K562 (cell line): Measurements from ENCODE around the gene SYT6. TPM values are rescaled to one million over a fixed set of nuclear protein-coding genes. Genes with fewer than 3 reads are reported as not detected.

Experiments used
- ATAC-seq: fragments of 200-7000 bp; cut with Tn5 transposase; 3 replicates; pipeline ENCODE4 v1.9.1; 2020; ENCODE audit warnings: moderate library complexity
- BruUV-seq: library from RNA; stranded (reverse); fragments of 400-500 nt; replicated peaks from 2 replicates; lab custom pipeline; 2021; lab: Mats Ljungman, UMichigan
- CTCF ChIA-PET: fragments of 300-600 bp; formaldehyde crosslinking; extraction: SDS; loops from one replicate; lab custom pipeline; 2021; ENCODE audit warnings: low intra/inter-chr PET ratio; lab: Yijun Ruan, JAX
- POLR2A ChIA-PET: fragments of 300-600, 350-650 bp; sonication (Branson Sonifier 250); formaldehyde crosslinking; extraction: SDS; loops from one replicate; lab custom pipeline; 2021; ENCODE audit warnings: antibody characterized with exemption, inconsistent platforms; lab: Yijun Ruan, JAX
- DNase-seq, 4 experiments: peaks; one replicate each; pipeline versions ENCODE4 v3.0.0 to v3.0.0-alpha.2; 2011 to 2018; ENCODE audit warnings: low spot score in 3 of 4, mixed read lengths in 3 of 4; ENCODE audit errors: extremely low read depth in 1 of 4
- FAIRE-seq: peaks from 2 replicates; lab custom pipeline; 2011; peaks lifted over from hg19 to GRCh38; lab: Jason Lieb, UNC
- H2AFZ ChIP-seq: 2 replicates; pipeline ENCODE4 v1.6.0; 2011; ENCODE audit warnings: low read depth, low read length, control low read depth, inconsistent platforms
- H3K27ac ChIP-seq: fragments of 200-600 bp; 3 replicates; pipeline ENCODE4 v1.8.0; 2011; ENCODE audit warnings: low read depth, mild to moderate bottlenecking, control low read depth, inconsistent platforms, low read length, moderate library complexity, mixed read lengths; ENCODE audit errors: extremely low read depth
- H3K27me3 ChIP-seq, 2 experiments: fragments of 300-600 bp in 1 of 2; 2 replicates in 1 of 2; 3 replicates in 1 of 2; pipeline versions ENCODE4 v1.6.0 to v1.8.0; 2011; ENCODE audit warnings: inconsistent platforms in 2 of 2, low read length in 2 of 2, mild to moderate bottlenecking in 1 of 2, mixed read lengths in 1 of 2, moderate library complexity in 1 of 2; ENCODE audit not compliant: control insufficient read depth in 2 of 2, insufficient read depth in 2 of 2
- H3K36me3 ChIP-seq: fragments of 300-600 bp; 3 replicates; pipeline ENCODE4 v1.8.0; 2011; ENCODE audit warnings: mild to moderate bottlenecking, low read length, inconsistent platforms; ENCODE audit not compliant: control insufficient read depth, insufficient read depth
- H3K4me1 ChIP-seq, 2 experiments: fragments of 200-600 bp in 1 of 2; replicated peaks in 1 of 2; 2 replicates in 1 of 2; 3 replicates in 1 of 2; pipeline versions ENCODE4 v1.5.1 to v1.8.0; 2011; ENCODE audit warnings: inconsistent platforms in 2 of 2, low read length in 2 of 2, mild to moderate bottlenecking in 1 of 2, mixed read lengths in 1 of 2, moderate library complexity in 1 of 2; ENCODE audit not compliant: control insufficient read depth in 2 of 2, insufficient read depth in 2 of 2
- H3K4me2 ChIP-seq: 2 replicates; pipeline ENCODE4 v1.6.1; 2011; ENCODE audit warnings: low read length, control low read depth, inconsistent platforms, mixed read lengths; ENCODE audit not compliant: insufficient read depth
- H3K4me3 ChIP-seq: fragments of 200-600 bp; sonication (generic), shearing (Covaris generic); 2 replicates; pipeline ENCODE4 v1.5.1; 2016; ENCODE audit warnings: control low read depth, inconsistent platforms
- H3K79me2 ChIP-seq: fragments of 200-600 bp; 3 replicates; pipeline ENCODE4 v1.8.0; 2011; ENCODE audit warnings: low read length, inconsistent platforms; ENCODE audit not compliant: control insufficient read depth, insufficient read depth
- H3K9ac ChIP-seq, 2 experiments: 2 replicates each; pipeline versions ENCODE4 v1.6.0 to v1.6.1; 2011; ENCODE audit warnings: low read depth in 2 of 2, low read length in 2 of 2, control low read depth in 1 of 2, inconsistent platforms in 1 of 2, mild to moderate bottlenecking in 1 of 2, mixed read lengths in 1 of 2; ENCODE audit not compliant: insufficient read depth in 1 of 2
- H3K9me1 ChIP-seq: one replicate; pipeline ENCODE4 v1.6.0; 2011; ENCODE audit warnings: inconsistent platforms, mild to moderate bottlenecking, low read length, moderate library complexity; ENCODE audit not compliant: control insufficient read depth, insufficient read depth
- H3K9me3 ChIP-seq: replicated peaks from 2 replicates; pipeline ENCODE4 v1.5.1; 2011; ENCODE audit warnings: low read depth, low read length, inconsistent platforms; ENCODE audit not compliant: control insufficient read depth, insufficient read depth
- H4K20me1 ChIP-seq: replicated peaks from 2 replicates; pipeline ENCODE4 v1.6.1; 2011; ENCODE audit warnings: low read length, inconsistent platforms, mixed read lengths; ENCODE audit not compliant: control insufficient read depth, insufficient read depth
- BRD9 ChIP-seq: fragments of 450-650 bp; IDR thresholded peaks from 2 replicates; pipeline ENCODE4 v1.6.1; 2018; ENCODE audit warnings: low read depth; ENCODE audit not compliant: partially characterized antibody
- C11orf30 ChIP-seq: fragments of 450-650 bp; IDR thresholded peaks from 2 replicates; pipeline ENCODE4 v1.6.1; 2016; ENCODE audit warnings: low read depth, mild to moderate bottlenecking
- FOXP1 ChIP-seq: sonication (generic); formaldehyde crosslinking; IDR thresholded peaks from 2 replicates; pipeline ENCODE4 v1.8.0; 2022; ENCODE audit warnings: mild to moderate bottlenecking, missing genetic modification reagents
- GATA2 ChIP-seq: sonication (generic); formaldehyde crosslinking; IDR thresholded peaks from 2 replicates; pipeline ENCODE4 v1.4.0; 2020; ENCODE audit warnings: mild to moderate bottlenecking, missing genetic modification reagents
- GTF2E2 ChIP-seq: fragments of 200-800 bp; sonication (Bioruptor generic); IDR thresholded peaks from 2 replicates; pipeline ENCODE4 v1.6.1; 2016; ENCODE audit warnings: missing genetic modification characterization, missing compliant biosample characterization
- IRF2 ChIP-seq: sonication (generic); formaldehyde crosslinking; IDR thresholded peaks from 2 replicates; pipeline ENCODE4 v1.8.1; 2022; ENCODE audit warnings: mild to moderate bottlenecking, missing genetic modification reagents
- KLF13 ChIP-seq: fragments of 450-650 bp; IDR thresholded peaks from 2 replicates; pipeline ENCODE4 v1.6.1; 2016; ENCODE audit warnings: missing genetic modification characterization, low read depth, mild to moderate bottlenecking, missing compliant biosample characterization, moderate library complexity, borderline replicate concordance
- NRF1 ChIP-seq, 2 experiments: fragments of 450-650 bp; IDR thresholded peaks in 1 of 2; conservative IDR thresholded peaks in 1 of 2; 2 replicates each; pipeline ENCODE4 v1.6.1; 2014; ENCODE audit warnings: mild to moderate bottlenecking in 2 of 2
- PHB ChIP-seq: fragments of 250-450 bp; sonication (Bioruptor Pico); IDR thresholded peaks from 2 replicates; pipeline ENCODE4 v1.5.0; 2021
- POU5F1 ChIP-seq: fragments of 150-350 bp; IDR thresholded peaks from 2 replicates; pipeline ENCODE4 v1.6.1; 2014; ENCODE audit warnings: borderline replicate concordance, low read length, low read depth, mild to moderate bottlenecking; ENCODE audit not compliant: partially characterized antibody
- PRPF4 ChIP-seq: fragments of 200-400 bp; formaldehyde crosslinking; IDR thresholded peaks from one replicate; pipeline ENCODE4 v1.6.1; 2017; ENCODE audit warnings: low read length, low read depth, mild to moderate bottlenecking; ENCODE audit not compliant: insufficient read depth, poor library complexity, severe bottlenecking
- SLC30A9 ChIP-seq: fragments of 250-450 bp; sonication (Bioruptor Pico); IDR thresholded peaks from 2 replicates; pipeline ENCODE4 v1.8.0; 2022; ENCODE audit warnings: mild to moderate bottlenecking, moderate library complexity
- SRSF9 ChIP-seq: fragments of 200-400 bp; formaldehyde crosslinking; IDR thresholded peaks from 2 replicates; pipeline ENCODE4 v1.6.1; 2017; ENCODE audit warnings: low read depth, low read length, borderline replicate concordance
- ZNF253 ChIP-seq: fragments of 250-450 bp; sonication (Bioruptor Pico); conservative IDR thresholded peaks from 2 replicates; pipeline ENCODE4 v1.6.1; 2021; ENCODE audit warnings: mild to moderate bottlenecking
- ZNF584 ChIP-seq: fragments of 200-800 bp; sonication (Bioruptor generic); IDR thresholded peaks from 2 replicates; pipeline ENCODE4 v1.6.1; 2016; ENCODE audit warnings: low read depth, mild to moderate bottlenecking, missing genetic modification characterization, missing compliant biosample characterization
- ZNF707 ChIP-seq: fragments of 250-450 bp; sonication (Bioruptor Pico); conservative IDR thresholded peaks from 2 replicates; pipeline ENCODE4 v1.8.0; 2022; ENCODE audit warnings: inconsistent platforms, mild to moderate bottlenecking, moderate library complexity
- ZNF717 ChIP-seq: fragments of 250-450 bp; sonication (Bioruptor Pico); IDR thresholded peaks from 2 replicates; pipeline ENCODE4 v1.5.0; 2021
- WGBS: fragments of 100-300 bp; shearing (Covaris generic); methylation state at CpG from one replicate; pipeline ENCODE4 v1.1.6; 2016; ENCODE audit warnings: low coverage, mixed read lengths; ENCODE audit not compliant: insufficient coverage; ENCODE audit errors: missing lambda C conversion rate; 5-methylcytosine and 5-hydroxymethylcytosine counted together
- in situ Hi-C: fragments of 300-500 bp; cut with MboI; formaldehyde crosslinking; loops from 4 replicates; pipeline ENCODE4 v1.15.0; 2018; ENCODE audit warnings: inconsistent platforms, mixed read lengths
- intact Hi-C: fragments of 100-400 bp; cut with micrococcal nuclease; formaldehyde crosslinking; loops from 2 replicates; pipeline ENCODE4 v1.14.2; 2022
- polyA plus RNA-seq, 8 experiments: library from polyadenylated mRNA; depleted of rRNA in 4 of 8; stranded (reverse) in 5 of 8; unstranded in 3 of 8; fragments of >200 nt; fragmentation: Nextera tagmentation in 2 of 8; fragmentation: Illumina TruSeq in 1 of 8; extraction: Ambion mirVana in 2 of 8; extraction: Trizol in 1 of 8; gene quantifications; 2 replicates each; pipeline versions ENCODE4 v1.2.1 to v1.2.3, GENCODE V29; 2011 to 2014; ENCODE audit warnings: inconsistent platforms in 1 of 8, missing spikeins in 1 of 8
- total RNA-seq, 7 experiments: library from RNA; depleted of rRNA in 6 of 7; stranded (reverse); fragments of >200 nt in 6 of 7; fragmentation: Illumina TruSeq in 2 of 7; extraction: Trizol in 2 of 7; gene quantifications; 2 replicates each; pipeline versions ENCODE4 v1.2.1 to v1.2.3, GENCODE V29; 2011 to 2021; ENCODE audit warnings: low replicate concordance in 1 of 7
- TF ChIP-seq, protein P1 (sequence below): fragments of 450-650 bp; formaldehyde crosslinking; IDR thresholded peaks from 2 replicates; pipeline ENCODE4 v1.4.0; 2020; ENCODE audit warnings: mild to moderate bottlenecking, mixed read lengths
- TF ChIP-seq, protein P2 (sequence below): fragments of 250-450 bp; sonication (Bioruptor Pico); IDR thresholded peaks from 2 replicates; pipeline ENCODE4 v1.5.0; 2022; ENCODE audit warnings: mild to moderate bottlenecking

Gene SYT6
- total and polyA plus RNA-seq, 9 of the 15 experiments (the other 6 are each of a cell fraction or from before 2014, with no cell fraction given), result 0.06 TPM; not detected in 8

GRCh38 chr1:114181356-114181755 is 27.7 kb upstream of the SYT6 start:
- TF ChIP-seq KLF13 (no peak), ZNF717 (CRISPR knock-in tag) (no peak), GATA2 (CRISPR knock-in tag) (no peak), SRSF9 (no peak), ZNF584 (no peak), IRF2 (CRISPR knock-in tag) (no peak), BRD9 (no peak), PRPF4 (no peak), NRF1 (conservative IDR thresholded peaks at IDR 0.05 in 1 of 2, IDR thresholded peaks at IDR 0.05 in 1 of 2) (no peak), SLC30A9 (CRISPR knock-in tag) (no peak), C11orf30 (no peak), POU5F1 (no peak), PHB (CRISPR knock-in tag) (no peak), GTF2E2 (tag) (no peak), ZNF253 (CRISPR knock-in tag) (no peak), FOXP1 (no peak), ZNF707 (CRISPR knock-in tag) (no peak)
- TF ChIP-seq, protein P1, sequence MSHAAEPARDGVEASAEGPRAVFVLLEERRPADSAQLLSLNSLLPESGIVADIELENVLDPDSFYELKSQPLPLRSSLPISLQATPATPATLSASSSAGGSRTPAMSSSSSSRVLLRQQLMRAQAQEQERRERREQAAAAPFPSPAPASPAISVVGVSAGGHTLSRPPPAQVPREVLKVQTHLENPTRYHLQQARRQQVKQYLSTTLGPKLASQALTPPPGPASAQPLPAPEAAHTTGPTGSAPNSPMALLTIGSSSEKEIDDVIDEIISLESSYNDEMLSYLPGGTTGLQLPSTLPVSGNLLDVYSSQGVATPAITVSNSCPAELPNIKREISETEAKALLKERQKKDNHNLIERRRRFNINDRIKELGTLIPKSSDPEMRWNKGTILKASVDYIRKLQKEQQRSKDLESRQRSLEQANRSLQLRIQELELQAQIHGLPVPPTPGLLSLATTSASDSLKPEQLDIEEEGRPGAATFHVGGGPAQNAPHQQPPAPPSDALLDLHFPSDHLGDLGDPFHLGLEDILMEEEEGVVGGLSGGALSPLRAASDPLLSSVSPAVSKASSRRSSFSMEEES, result no peak
- TF ChIP-seq, protein P2, sequence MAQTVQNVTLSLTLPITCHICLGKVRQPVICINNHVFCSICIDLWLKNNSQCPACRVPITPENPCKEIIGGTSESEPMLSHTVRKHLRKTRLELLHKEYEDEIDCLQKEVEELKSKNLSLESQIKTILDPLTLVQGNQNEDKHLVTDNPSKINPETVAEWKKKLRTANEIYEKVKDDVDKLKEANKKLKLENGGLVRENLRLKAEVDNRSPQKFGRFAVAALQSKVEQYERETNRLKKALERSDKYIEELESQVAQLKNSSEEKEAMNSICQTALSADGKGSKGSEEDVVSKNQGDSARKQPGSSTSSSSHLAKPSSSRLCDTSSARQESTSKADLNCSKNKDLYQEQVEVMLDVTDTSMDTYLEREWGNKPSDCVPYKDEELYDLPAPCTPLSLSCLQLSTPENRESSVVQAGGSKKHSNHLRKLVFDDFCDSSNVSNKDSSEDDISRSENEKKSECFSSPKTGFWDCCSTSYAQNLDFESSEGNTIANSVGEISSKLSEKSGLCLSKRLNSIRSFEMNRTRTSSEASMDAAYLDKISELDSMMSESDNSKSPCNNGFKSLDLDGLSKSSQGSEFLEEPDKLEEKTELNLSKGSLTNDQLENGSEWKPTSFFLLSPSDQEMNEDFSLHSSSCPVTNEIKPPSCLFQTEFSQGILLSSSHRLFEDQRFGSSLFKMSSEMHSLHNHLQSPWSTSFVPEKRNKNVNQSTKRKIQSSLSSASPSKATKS (CRISPR knock-in tag), result no peak
- no peaks in the 10 kb centered on the region for H3K9me1 ChIP-seq
- in situ Hi-C loops, result no loop called here
- H3K36me3 ChIP-seq, result no peaks in the 10 kb centered on the region
- H3K27me3 ChIP-seq, result peaks cover 2 to 10% of the 10 kb centered on the region in 2 experiments; a peak in 3 of 5 replicates
- POLR2A ChIA-PET, result interaction anchor here (0.8 kb wide), 1 partner anchor 50 kb away, joined by 3 read pairs; no protein-coding TSS in a partner anchor
- intact Hi-C loops, result no loop called here
- CTCF ChIA-PET, result no interaction called here
- H3K4me2 ChIP-seq, result no peak overlapping the region
- H3K27ac ChIP-seq, result no peak overlapping the region
- H2AFZ ChIP-seq, result no peak overlapping the region
- BruUV-seq, result no TSS peak
- no peak overlapping the region for H3K4me3 ChIP-seq
- no peaks in the 10 kb centered on the region for H3K79me2 ChIP-seq
- no peaks in the 10 kb centered on the region for H4K20me1 ChIP-seq
- no peaks in the 10 kb centered on the region for H3K9me3 ChIP-seq
- no peak for FAIRE-seq
- H3K4me1 ChIP-seq, result no peaks in the 10 kb centered on the region
- 1% methylated on average over 4 of the region's 4 CpGs for WGBS
- no peak for DNase-seq
- no peak overlapping the region for H3K9ac ChIP-seq
- ATAC-seq, result peak; percentile 46
